DMS153 (cell line): ENCODE results near the gene GUCY1A1.

Source experiments
- DNase-seq: peaks from one replicate; lab custom pipeline; 2025; lab: John Stamatoyannopoulos, UW

The GUCY1A1 gene

DNA sequence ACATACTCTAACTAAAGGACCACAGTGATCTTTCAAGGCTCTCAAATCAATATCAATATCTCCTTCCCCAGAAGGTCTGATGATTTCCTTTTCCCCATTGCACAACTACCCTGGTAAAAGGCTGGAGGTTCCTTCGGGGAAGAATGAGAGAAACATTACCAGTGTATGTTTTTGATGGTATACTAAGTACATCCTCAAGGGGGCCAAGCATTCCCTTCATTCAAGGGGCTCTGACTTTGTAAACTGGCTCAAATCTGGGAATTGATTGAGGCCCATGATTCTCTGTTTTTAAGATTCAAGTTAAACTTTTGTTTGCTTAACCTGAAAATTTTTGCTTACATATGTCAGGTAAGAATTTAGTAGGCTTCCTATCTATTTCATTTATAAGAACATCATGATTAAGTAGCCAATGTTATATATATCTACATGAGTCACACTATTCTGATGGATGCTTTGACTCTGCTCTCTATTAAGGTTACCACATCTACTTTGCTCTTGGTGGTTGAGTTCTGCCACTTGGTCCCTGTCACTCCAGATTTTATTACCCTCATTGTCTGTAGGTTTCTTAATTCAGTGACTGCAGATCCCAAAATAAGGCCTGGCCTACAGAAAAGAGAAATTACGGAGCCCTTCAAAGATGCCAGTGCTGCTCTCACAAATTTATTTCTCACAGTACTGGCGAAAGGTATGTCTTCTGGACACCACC, 75.8 kb downstream of the GUCY1A1 start:
- no peak for DNase-seq

DNA sequence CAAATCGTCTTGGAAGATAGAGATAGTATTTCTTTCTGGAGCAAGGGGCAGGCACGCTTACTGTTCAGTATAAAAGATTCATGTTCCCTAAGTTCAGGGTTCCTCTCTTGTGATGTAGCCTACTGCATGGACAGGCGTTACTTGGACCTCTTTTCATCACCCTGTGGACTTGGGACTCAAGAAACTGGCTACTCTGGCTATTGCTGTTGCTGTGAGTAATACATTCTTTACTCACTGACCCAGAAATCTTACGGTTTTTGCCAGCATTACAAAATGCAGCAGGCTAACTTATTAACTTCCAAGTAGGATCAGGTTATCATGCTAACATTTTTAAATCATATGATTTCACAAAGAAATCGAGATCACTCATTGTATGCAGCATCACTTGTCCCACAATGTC, 79.3 kb downstream of the GUCY1A1 start:
- no peak for DNase-seq

DNA sequence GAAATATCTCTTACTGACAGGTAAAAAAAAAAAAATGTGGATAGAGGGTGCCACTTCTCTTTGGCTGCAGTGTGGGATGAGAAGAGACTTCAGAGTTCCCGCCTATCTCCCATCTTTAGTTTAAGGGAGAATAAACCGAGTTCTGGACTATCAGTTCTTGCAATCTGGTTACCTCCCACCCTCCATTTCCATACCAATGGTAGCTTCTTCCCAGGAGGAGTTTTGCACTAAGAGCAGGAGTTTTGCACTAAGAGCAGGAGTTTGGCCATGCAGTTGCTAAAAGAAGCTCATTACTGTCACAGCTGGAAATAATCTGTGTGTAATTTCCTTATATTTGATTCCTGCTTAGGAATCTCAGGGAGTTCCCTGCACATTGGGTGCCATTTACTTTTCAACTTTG, 81.4 kb downstream of the GUCY1A1 start:
- no peak for DNase-seq

DNA sequence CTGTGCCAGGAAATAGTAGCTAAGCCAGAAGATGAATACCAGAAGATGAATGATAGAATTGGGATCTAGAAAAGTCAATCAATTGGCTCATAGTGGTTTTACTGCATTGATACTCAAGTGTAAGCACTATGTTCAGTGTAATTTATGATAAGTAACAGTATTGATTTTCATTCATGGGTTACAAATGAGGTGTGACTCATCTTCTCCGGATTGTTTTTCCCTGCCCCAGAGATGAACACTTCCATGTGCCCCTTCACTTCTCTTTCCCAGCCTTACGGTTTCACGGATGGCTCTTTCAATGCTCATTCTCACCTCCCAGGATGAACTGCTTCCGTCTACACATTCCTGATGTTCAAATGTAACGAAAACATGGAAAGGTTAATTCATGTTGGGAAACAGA, 82.4 kb downstream of the GUCY1A1 start:
- DNase-seq = no peak

DNA sequence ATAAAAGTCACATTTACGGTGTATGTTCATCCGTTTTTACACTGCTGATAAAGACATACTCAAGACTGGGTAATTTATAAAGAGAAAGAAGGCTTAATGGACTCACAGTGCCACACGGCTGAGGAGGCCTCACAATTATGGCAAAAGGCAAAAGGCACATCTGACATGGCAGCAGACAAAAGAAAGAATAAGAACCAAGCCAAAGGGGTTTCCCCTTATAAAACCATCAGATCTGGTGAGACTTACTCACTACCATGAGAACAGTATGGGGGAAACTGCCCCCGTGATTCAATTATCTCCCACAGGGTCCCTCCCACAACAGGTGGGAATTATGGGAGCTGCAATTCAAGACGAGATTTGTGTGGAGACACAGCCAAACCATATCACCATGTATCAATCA, 84.9 kb downstream of the GUCY1A1 start:
- DNase-seq = no peak

DNA sequence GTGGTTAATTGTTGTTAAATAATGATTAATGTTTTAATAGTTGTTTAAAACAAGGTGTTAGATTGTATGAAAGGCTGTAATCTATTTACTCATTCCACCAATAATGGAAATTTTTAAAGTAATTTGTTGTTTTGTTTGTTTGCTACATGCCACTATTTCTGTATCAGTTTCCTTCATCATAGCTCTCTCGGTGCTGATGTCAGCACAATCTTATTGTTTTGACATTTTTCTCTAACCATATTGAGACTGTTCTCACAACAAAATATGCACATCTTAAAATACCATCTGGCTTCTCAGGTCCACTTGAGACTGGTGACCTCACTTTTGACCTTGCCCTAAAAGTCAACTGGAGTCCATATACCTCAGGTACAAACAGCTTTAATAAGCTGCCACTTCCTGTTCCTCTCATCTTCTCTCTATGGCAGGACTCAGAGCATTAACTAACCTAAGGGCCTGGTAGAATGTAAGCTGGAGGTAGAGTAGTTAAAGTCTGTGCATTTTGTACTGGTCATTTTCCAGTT, 91.2 kb downstream of the GUCY1A1 start:
- no peak for DNase-seq

DNA sequence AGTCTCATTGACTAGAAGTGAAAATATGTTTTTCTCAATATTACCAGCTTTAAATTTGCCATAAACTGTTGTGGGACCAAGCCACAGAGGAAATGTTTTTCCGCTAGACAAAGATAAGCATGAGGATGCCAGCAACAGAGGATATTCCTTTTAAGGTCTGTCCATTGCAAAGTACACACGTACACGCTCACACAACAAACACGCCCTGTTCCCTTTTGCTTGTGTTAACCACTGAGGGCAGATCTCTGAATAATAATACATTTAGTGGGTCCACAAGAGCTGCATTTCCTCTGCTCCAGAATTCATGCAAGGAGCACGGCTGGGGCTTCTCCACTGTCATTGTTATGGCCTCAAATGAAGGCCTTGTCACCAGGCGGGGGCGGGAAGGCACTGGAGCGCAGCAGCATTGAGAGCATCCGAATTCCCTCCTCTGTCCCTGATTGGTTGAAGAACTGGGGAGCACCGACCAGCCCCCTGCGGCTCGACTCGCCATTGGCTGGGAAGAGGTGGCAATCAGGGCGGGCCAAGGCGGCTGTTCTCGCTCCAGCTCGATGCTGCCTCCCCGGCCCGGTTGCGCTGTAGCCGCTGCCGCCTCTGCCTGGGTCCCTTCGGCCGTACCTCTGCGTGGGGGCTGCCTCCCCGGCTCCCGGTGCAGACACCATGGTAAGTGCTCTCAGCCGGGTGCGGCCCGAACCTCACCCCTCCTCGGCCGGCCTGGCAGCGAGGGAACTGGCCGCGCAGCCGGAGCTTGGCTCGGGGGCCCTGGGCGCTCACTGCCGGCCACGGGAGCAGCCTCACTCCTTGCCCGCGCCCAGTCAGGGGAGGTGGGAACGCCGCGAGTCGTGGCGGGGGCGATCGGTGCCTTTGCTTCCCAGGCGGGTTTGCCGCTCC, 92.1 kb downstream of the GUCY1A1 start, which contains the start of gene GUCY1B1:
GUCY1B1 (plus strand) TSS at position 541 of the 891 bp plus-strand sequence; CDS start at position 661, 120 bp downstream.
- no peak for DNase-seq

DNA sequence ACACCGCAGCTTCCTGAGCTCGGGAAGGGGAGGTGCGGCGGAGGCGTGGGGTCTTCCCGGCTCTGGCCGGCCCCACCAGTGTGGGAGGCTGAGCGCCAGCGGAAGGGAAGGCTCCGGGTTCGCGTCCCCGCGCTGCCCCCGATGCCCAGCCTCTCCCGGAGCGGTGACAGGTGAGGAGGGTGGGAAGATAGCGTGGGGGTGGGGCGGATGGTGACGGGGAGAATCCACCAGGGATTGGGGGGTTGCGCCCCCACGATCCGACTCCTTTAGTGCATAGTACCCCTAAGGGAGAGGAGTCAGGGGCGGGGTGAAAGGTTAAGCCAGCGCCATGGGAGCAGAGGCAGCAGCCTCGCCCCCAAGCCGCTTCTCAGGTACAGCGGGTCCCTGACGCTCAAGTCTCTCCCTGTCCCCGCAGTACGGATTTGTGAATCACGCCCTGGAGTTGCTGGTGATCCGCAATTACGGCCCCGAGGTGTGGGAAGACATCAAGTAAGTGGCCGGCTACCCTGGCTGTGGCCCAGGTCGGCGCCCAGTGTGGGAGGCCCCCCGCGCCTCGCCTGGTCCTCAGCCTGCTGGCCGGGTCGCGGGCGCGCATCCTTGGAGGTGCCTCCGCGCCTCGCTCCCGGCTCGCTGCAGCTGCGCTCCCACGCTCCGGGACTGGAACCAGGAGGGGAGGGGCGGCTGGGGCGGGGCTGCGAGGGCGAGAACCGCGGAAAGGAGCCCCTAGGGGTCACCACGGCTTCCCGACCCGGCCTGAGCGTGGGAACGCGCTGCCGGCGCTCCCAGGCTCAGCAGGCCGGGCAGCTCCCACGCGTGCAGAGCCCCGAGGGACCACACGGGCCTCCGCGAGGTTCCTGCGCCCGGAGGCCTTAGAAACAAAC, 93.0 kb downstream of the GUCY1A1 start:
- no peak for DNase-seq

DNA sequence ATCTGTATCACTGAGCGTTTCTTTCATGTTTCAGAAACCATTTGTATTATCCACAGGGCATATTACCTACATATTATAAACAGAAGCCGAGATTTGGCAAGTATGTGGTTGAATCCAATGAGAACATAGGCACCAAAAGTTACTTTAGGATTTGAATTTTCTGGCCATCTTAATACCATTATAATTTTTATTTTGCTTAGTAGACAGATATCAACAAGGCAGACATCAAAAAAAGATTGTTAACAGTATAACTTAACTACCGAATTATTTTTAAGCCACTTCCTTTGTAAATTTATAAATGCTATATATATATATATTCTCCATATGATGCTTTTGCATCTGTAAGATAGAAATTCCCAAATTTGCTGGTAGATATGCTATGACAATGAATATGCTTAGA, 94.4 kb downstream of the GUCY1A1 start:
- DNase-seq = no peak

DNA sequence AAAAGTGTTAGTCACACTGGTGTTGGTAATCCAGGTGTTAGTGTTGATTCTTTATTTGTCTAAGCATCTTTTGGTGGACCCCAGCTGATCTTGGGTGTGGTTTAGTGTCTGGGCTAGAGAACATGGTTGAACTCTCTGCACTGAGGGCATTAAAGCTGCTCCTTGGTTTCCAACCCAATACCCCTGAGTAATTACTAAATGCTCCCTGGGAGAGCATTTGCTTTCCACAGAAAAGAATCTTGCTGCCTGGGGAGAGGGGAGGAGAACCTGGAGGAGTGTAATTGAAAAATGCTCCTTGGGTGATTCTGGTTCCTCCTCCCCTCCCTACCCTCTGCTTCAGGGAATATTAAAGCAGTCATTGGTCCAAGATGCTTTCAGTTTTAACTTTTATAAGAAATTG, 95.3 kb downstream of the GUCY1A1 start:
- DNase-seq = no peak

DNA sequence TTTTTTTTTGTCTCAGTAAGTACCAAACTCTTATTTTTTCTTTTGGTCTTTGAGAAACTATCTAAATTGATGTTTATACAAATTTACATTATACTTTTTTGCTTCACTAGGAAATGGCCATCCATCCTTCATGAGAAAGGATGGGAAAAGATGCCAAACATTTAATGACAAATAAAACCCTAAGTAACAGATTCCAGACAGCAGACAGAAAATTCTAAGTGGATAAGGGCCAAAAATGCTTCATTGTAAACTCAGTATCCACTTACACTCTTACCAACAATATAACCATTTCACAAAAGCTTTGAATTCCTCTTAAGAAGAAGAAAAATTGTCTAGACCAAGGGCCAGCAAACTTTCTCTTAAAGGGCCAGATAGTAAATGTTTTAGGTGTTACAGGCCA, 95.7 kb downstream of the GUCY1A1 start:
- no peak for DNase-seq

DNA sequence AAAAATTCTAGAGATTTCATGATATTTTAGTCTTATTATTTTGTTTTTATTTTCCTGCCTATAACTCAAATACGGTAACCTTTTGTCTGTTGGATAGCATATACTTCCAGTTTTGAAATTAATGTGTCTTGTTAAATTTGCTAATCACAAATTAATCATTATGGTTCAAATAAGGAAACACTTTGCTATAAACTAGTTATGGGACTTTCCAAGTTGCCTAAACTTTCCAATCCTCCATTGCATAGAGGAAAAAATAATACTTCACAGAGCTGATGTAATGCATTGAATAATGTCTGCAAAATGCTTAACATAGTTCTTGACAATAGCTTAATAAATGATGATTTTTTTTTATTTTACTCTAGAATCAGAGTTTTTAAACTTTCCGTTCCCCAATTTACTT, 96.9 kb downstream of the GUCY1A1 start:
- DNase-seq = no peak

DNA sequence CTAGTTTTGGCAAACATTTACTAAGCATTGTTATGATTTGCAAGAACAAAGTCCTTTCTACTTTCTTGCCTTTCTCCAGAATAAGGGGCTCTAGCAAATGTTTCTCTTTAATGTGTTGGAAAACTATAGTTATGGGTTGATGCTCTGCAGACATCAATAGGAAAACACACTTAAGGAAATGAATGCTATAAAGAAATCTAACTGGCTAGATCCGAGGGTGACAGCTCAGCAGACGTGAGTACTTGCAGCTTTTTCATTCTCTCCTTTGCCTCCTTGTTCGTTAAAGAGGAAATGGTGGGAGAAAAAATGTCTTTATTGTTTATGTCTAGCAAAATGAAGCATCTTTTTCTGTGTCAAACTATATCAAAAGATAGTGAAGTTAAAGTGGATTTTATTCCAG, 98.5 kb downstream of the GUCY1A1 start:
- no peak for DNase-seq

DNA sequence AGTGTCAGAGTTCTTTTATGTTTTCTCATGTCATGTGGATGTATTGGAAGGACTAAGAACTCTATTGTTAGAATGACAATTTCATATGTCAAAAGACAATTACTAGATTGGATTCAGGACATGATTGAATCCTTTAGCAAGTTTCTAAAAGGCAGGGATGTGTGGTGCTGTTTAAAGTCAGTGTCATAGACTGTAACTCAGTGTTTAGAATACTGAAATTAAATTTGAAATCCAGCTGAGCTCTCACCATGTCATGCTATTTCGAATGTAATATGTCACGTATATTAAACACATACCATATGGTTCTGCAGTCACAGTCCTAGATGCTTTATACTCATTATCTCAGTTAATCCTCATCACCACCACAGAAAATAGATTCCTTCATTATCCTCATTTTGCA, 100.0 kb downstream of the GUCY1A1 start:
- DNase-seq = no peak

DNA sequence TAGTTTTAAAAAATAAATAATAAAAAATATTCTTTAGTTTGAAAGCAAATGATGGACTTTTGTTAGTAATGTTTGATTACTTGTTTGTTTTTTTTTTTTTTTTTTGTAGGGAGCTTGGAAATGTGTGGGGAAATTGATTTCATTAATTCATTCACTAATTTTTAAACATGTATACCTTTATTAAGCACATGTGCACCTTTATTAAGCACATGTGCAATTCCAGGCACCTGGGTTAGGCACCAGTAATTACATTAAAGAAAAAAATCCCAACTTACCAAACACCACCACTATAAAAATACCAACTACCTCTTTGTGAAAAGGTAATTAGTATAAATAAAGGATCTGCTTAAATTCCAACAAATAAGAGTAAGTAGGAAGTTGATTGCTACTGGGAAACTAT, 101.7 kb downstream of the GUCY1A1 start:
- no peak for DNase-seq

DNA sequence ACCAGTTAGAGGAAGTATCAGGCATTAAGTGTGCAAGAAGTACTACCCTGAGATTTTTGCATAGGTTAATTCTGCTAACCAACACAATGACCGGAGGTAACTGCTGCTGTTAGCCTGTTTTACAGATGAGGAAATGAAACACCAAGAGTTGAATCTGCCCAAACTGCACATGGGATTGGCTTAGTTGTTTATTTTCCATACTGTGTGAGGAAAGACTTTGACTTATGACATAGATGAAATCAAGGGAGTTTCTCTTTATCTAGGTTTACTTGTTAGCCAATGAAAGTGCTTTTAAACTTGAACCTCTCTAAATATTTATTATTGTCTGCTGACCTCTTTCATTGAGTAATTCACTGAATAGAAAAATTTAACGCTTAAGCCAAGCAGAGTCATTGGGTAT, 102.4 kb downstream of the GUCY1A1 start:
- DNase-seq = no peak

DNA sequence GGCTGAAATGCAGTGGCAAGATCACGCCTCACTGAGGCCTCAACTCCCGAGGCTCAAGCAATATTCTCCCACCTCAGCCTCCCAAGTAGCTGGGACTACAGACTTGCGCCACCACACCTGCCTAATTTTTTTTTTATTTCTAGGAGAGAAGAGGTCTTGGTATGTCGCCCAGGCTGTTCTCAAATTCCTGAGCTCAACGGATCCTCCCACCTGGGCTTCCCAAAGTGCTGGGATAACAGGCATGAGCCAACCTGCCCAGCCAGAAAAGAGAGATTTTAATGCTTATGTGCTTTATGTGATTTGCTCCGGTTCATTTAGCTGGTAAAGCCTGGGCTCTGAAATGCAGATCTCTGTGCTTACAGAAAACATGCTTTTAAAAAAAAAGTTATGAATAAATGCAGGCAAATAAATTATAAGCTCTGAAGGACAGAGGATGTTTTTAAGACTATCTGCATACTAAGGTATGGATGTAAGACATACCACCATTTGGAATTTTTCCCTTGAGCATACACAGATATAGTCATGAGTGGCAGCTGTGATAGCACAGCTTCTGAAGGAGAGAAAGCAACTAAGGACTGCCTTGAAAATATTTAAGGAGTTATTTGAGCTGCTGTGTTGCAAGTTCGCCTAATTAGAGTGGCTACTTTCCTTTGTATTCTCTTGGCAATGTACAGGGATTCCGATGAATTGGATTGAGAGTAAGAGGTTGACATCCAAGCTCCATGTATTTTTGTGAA, 106.0 kb downstream of the GUCY1A1 start:
- DNase-seq = no peak

DNA sequence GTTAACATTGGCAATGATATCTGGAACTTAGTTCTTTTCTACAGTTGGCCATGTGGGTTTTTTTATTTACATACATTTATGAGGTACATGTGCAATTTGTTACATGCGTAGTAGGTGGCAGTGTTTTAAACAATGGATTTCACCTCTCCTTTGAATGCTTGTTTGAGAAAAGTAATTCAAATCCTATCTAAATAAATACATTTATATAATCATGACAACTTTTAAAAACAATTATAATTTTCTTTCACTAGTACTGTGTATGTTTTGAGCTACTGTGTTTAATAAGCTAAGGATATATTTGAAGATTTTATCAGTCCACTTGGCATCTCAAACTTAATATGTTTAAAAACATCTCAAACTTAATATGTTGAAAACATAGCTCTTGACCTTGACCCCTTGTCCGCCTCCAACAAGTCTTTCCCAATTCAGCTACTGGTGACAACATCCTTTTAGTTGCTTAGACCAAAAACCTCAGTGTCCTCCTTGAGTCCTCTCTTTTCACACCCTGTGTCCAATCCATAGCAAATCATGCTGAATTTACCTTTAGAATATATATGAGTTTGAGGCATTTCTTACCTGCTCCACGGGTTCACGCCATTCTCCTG, 106.7 kb downstream of the GUCY1A1 start:
- no peak for DNase-seq

DNA sequence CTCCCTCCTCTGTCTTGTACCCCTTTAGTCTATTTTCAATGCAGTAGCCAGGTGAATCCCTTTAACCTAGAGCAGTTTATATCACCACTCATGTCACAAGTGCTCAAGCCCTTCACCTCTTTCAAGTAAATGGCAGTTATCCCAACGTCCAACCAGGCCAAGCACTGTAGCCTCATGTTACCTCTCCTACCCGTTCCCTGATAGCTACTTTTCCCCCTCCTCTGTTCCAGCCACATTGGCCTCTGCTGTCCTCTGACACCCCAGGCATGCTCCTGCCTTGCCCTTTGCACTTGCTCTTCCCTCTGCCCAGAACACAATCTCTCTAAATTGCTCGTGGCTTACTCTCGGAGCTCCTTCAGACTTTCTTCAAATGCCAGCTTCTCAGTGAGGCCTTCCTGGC, 107.4 kb downstream of the GUCY1A1 start:
- DNase-seq = no peak

DNA sequence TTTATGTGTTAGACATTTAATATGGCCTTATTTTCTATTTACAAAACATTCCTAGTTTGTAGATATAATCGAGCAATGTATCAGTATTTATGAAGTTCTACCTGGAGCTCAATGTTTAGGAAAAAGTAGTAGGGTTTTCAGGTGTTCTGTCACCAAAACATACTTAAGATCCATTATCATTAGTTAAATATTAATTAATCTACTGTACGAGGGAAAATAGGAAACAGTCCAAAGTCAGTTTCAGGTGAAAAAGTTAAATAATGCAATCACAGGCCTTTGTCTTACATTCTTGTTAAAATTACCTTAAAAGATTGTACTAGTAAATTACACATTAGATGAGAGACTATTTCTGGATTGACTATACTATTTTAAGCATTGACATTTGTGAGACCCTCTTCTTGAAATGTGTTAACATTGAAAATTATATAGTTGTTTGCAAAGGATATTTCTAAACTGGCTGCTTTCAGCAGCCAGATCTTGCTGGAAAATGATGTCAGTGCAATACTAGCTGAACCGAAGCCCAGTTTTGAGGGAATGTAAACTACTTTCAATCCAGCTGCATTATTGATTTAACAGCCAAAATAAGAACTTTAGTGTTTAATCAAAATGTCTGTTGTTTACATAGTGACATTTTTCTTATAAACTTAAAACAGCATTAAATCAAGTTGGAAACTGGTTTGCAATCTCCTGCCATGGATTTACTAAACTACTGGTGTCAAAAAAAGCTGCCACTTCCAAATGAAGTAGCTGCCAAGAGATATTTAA, 111.5 kb downstream of the GUCY1A1 start:
- no peak for DNase-seq
